HG03378 (cell line): ENCODE results near the gene DEAF1.

Experiments
- ATAC-seq: cut with Tn5 transposase; IDR thresholded peaks from one replicate; pipeline ENCODE4 v1.9.1; 2021; ENCODE audit warnings: mild to moderate bottlenecking, moderate library complexity; ENCODE audit not compliant: unreplicated experiment

Gene DEAF1

GRCh38 chr11:626475-627307 lies 68.3 kb downstream of the DEAF1 start, which contains the start of gene SCT:
SCT (minus strand) TSS chr11:627181; CDS start chr11:627143, 38 bp downstream.
- no peak for ATAC-seq

- no peak for ATAC-seq
Observed at GRCh38 chr11:625636-626268, 69.3 kb downstream of the DEAF1 start.

- no peak for ATAC-seq
Observed at GRCh38 chr11:624705-625635, 70.1 kb downstream of the DEAF1 start, which contains the start of gene CDHR5. CDHR5 (minus strand) TSS chr11:624955; CDS start chr11:624902, 53 bp downstream.

- no peak for ATAC-seq
Observed at GRCh38 chr11:623999-624704, 70.9 kb downstream of the DEAF1 start.

- no peak for ATAC-seq
Observed at GRCh38 chr11:623349-623869, 71.6 kb downstream of the DEAF1 start.

- no peak for ATAC-seq
Observed at GRCh38 chr11:621838-622237, 73.2 kb downstream of the DEAF1 start.

- no peak for ATAC-seq
Observed at GRCh38 chr11:620935-621814, 73.8 kb downstream of the DEAF1 start.

- ATAC-seq: no peak
Observed at GRCh38 chr11:620201-620600, 74.8 kb downstream of the DEAF1 start.

GRCh38 chr11:619628-620050 lies 75.4 kb downstream of the DEAF1 start:
- no peak for ATAC-seq

- no peak for ATAC-seq
Observed at GRCh38 chr11:618856-619627, 76.0 kb downstream of the DEAF1 start.

GRCh38 chr11:617912-618682 lies 76.9 kb downstream of the DEAF1 start:
- no peak for ATAC-seq

- no peak for ATAC-seq
Observed at GRCh38 chr11:617199-617911, 77.7 kb downstream of the DEAF1 start.

GRCh38 chr11:616320-617198 lies 78.5 kb downstream of the DEAF1 start:
- ATAC-seq: no peak

GRCh38 chr11:615504-616319 lies 79.3 kb downstream of the DEAF1 start, which contains the start of gene IRF7:
IRF7 (minus strand) TSS chr11:615950; CDS start chr11:615364, 586 bp downstream.
- peak; percentile 72 for ATAC-seq
